Neural cell (in vitro differentiated cells): ENCODE results near the gene COBL.

ENCODE experiments used
- CTCF ChIP-seq: fragments of 450-650 bp; IDR thresholded peaks from 2 replicates; pipeline ENCODE4 v1.5.1; 2014; ENCODE audit warnings: antibody characterized with exemption, mild to moderate bottlenecking, moderate library complexity; ENCODE audit not compliant: poor library complexity, severe bottlenecking
- EP300 ChIP-seq: fragments of 450-650 bp; conservative IDR thresholded peaks from 2 replicates; pipeline ENCODE4 v1.6.1; 2014; ENCODE audit warnings: antibody characterized with exemption, mild to moderate bottlenecking, moderate library complexity; ENCODE audit not compliant: poor library complexity, severe bottlenecking
- EZH2 ChIP-seq: fragments of 200-600, 300-800 bp; shearing (Covaris generic), sonication (generic); IDR thresholded peaks from 2 replicates; pipeline ENCODE4 v1.6.1; 2014; ENCODE audit warnings: antibody characterized with exemption, low read length, borderline replicate concordance, mild to moderate bottlenecking; ENCODE audit not compliant: insufficient read depth, poor library complexity, severe bottlenecking
- MXI1 ChIP-seq: fragments of 450-650 bp; conservative IDR thresholded peaks from 2 replicates; pipeline ENCODE4 v1.6.1; 2014; ENCODE audit warnings: antibody characterized with exemption, mild to moderate bottlenecking; ENCODE audit not compliant: poor library complexity, severe bottlenecking
- POLR2AphosphoS5 ChIP-seq: IDR thresholded peaks from 2 replicates; pipeline ENCODE4 v1.6.1; 2012
- RAD21 ChIP-seq: fragments of 450-650 bp; conservative IDR thresholded peaks from 2 replicates; pipeline ENCODE4 v1.6.1; 2014; ENCODE audit warnings: antibody characterized with exemption, mild to moderate bottlenecking, moderate library complexity
- REST ChIP-seq: IDR thresholded peaks from 2 replicates; pipeline ENCODE4 v1.6.1; 2012; ENCODE audit warnings: borderline replicate concordance
- SMC3 ChIP-seq: fragments of 450-650 bp; conservative IDR thresholded peaks from 2 replicates; pipeline ENCODE4 v1.6.1; 2014; ENCODE audit warnings: antibody characterized with exemption, mild to moderate bottlenecking, moderate library complexity; ENCODE audit not compliant: poor library complexity
- TAF1 ChIP-seq: IDR thresholded peaks from 2 replicates; pipeline ENCODE4 v1.6.1; 2012; ENCODE audit warnings: low read depth

- no peak for TF ChIP-seq EP300
- TF ChIP-seq CTCF: no peak
- no peak for TF ChIP-seq TAF1
- TF ChIP-seq EZH2: no peak
- TF ChIP-seq REST: no peak
- TF ChIP-seq POLR2AphosphoS5: no peak
- no peak for TF ChIP-seq SMC3
- TF ChIP-seq RAD21: no peak
- TF ChIP-seq MXI1: no peak
Measured at GRCh38 chr7:51175992-51176388, 140.6 kb downstream of the COBL start.
